Nephron progenitor cell (in vitro differentiated cells): Measurements from ENCODE around the gene SLC18A3.

ENCODE experiments used
- DNase-seq: peaks from one replicate; pipeline ENCODE4 v3.0.0; 2021
- H3K27ac Mint-ChIP-seq: 2 replicates; pipeline ENCODE4 v1.8.0; 2021; ENCODE audit warnings: mild to moderate bottlenecking, moderate library complexity, mixed read lengths
- H3K27me3 Mint-ChIP-seq: 2 replicates; pipeline ENCODE4 v1.8.0; 2021; ENCODE audit warnings: mild to moderate bottlenecking, low read depth, mixed read lengths; ENCODE audit not compliant: poor library complexity
- H3K36me3 Mint-ChIP-seq: 2 replicates; pipeline ENCODE4 v1.8.0; 2021; ENCODE audit warnings: low read depth, mixed read lengths
- H3K4me1 Mint-ChIP-seq: 2 replicates; pipeline ENCODE4 v1.8.0; 2021; ENCODE audit warnings: mixed read lengths
- H3K4me3 Mint-ChIP-seq: 2 replicates; pipeline ENCODE4 v1.8.0; 2021; ENCODE audit warnings: mild to moderate bottlenecking, moderate library complexity, mixed read lengths
- H3K9me3 Mint-ChIP-seq: 2 replicates; pipeline ENCODE4 v1.8.0; 2021; ENCODE audit warnings: mild to moderate bottlenecking, moderate library complexity, mixed read lengths
- CTCF ChIP-seq: fragments of 200-600 bp; sonication (generic); IDR thresholded peaks from 2 replicates; pipeline ENCODE4 v1.5.0; 2021; ENCODE audit warnings: antibody characterized with exemption

SLC18A3 gene

DNA sequence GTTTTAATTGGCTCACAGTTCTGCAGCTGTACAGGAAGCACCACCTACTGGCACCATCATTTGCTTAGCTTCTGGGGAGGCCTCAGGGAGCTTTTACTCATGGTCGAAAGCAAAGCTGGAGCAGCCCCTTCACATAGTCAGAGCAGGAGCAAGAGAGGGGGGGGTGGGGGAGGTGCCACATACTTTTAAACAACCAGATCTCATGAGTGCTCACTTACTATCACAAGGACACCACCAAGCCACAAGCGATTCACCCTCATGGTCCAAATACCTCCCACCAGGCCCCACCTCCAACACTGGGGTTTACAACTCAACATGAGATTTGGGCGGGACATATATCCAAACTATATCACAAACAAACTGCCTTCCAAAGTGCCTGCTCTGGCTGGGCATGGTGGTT lies 31.7 kb upstream of the SLC18A3 start:
- H3K9me3 Mint-ChIP-seq = no peaks in the 10 kb centered on the region
- no peak overlapping the region for H3K4me3 Mint-ChIP-seq
- no peak overlapping the region for H3K27ac Mint-ChIP-seq
- TF ChIP-seq CTCF = no peak
- no peak for DNase-seq
- H3K27me3 Mint-ChIP-seq = peaks cover 29% of the 10 kb centered on the region
- H3K4me1 Mint-ChIP-seq = no peaks in the 10 kb centered on the region
- H3K36me3 Mint-ChIP-seq = no peaks in the 10 kb centered on the region

DNA sequence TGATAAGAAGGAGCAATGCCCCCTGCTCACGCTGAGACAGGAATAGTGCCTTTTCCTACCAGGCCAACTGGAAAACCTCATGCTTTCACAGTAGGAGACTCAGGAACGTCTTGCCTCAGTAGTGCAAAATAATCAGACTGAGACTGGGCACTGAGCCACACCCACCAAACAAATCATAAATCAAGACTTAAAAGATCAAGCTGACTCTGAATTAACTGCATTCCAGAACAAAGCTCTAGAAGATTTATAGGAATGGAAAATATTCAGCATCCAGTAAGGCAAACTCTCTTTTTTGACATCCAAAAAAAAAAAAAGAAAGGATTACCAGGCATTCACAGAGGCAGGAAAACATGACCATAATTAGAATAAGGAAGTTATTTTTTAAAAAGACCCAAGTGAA lies 30.5 kb upstream of the SLC18A3 start:
- no peak for DNase-seq
- Mint-ChIP-seq H3K4me1 (no peaks in the 10 kb centered on the region), H3K36me3 (no peaks in the 10 kb centered on the region), H3K4me3 (no peak overlapping the region), H3K9me3 (no peaks in the 10 kb centered on the region), H3K27ac (no peak overlapping the region), H3K27me3 (peaks cover 36% of the 10 kb centered on the region)
- no peak for TF ChIP-seq CTCF

DNA sequence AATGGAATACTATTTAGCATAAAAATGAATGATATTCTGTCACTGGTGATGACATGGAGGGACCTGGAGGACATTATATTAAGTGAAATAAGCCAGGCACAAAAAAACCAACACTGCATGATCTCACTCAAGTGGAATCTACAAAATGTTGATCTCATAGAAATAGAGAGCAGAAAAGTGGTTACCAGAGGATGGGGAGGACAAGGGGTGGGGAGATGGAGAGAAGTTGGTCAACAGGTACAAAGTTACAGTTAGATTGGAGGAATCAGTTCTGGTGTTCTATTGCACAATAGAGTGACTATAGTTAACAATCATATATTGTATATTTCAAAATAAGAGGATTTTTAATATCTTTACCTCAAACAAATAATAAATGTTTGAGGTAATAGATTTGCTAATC lies 24.7 kb upstream of the SLC18A3 start:
- TF ChIP-seq CTCF = no peak
- Mint-ChIP-seq H3K4me1 (no peaks in the 10 kb centered on the region), H3K9me3 (no peaks in the 10 kb centered on the region), H3K36me3 (no peaks in the 10 kb centered on the region), H3K27ac (no peak overlapping the region), H3K27me3 (peaks cover 37% of the 10 kb centered on the region), H3K4me3 (no peak overlapping the region)
- no peak for DNase-seq

DNA sequence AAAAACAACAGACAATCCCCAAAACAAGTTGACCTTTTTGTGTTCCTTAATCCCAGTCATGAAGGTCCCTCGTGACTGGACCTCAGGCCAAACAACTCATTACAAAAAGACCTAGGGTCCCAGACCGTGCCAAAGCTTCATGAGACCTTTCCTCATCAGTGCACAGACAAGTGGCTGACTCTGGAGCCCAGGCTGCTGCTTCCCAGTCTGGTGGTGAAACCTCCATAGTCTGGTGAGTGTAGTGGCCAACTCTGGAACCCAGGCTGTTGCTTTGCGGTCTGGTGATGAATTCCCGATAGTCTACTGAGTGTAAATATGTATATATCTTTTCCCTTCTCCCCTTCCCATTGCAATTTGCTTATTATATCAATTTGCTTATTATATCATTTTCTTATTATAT lies 22.1 kb upstream of the SLC18A3 start:
- H3K27ac Mint-ChIP-seq = no peak overlapping the region
- H3K4me3 Mint-ChIP-seq = no peak overlapping the region
- DNase-seq = no peak
- no peaks in the 10 kb centered on the region for H3K9me3 Mint-ChIP-seq
- H3K36me3 Mint-ChIP-seq = no peaks in the 10 kb centered on the region
- no peaks in the 10 kb centered on the region for H3K4me1 Mint-ChIP-seq
- H3K27me3 Mint-ChIP-seq = peaks cover 34% of the 10 kb centered on the region
- TF ChIP-seq CTCF = no peak

DNA sequence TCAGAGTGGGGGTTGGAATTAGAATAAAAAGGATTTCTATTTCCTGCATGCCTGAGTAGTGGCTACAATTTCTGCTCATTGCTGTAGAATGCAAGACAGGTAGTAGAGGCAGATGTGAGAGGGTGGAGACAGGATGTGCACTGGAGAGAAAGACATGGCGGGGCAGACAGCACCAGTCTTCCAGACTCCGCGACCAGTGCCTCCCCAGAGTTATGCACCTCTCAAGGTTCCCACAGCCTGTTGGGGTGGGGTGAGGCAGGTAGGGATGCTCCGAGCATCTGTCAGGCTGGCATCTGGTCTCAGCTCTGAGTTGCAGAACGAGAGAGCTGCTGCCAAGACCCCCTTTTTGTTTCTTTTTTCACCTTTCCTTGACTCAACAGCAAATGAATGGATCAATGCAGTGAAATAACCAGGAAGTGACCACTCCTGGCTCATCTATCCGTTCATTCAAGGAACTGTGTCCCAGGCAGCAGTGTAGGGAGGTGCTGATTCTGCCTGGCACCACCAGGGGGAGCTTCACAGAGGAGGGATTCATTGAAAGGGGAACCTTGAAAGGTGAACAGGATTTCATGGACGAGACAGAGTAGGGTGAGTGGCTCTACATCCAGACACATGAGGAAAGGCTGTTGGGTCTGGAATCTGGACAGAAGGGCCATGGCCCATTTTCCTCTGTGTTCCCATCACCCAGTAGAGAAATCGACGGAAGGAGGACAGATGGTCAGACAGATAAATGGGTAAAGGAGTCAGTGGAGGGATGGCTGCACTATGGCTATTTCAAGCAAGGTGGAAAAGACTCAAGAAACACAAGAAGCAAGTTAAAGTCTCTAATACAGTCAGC lies 17.2 kb upstream of the SLC18A3 start:
- H3K36me3 Mint-ChIP-seq = no peaks in the 10 kb centered on the region
- H3K4me3 Mint-ChIP-seq = no peak overlapping the region
- H3K9me3 Mint-ChIP-seq = no peaks in the 10 kb centered on the region
- peak; percentile 77 for DNase-seq
- peaks cover 64% of the 10 kb centered on the region for H3K27me3 Mint-ChIP-seq
- H3K4me1 Mint-ChIP-seq = no peaks in the 10 kb centered on the region
- H3K27ac Mint-ChIP-seq = no peak overlapping the region
- peak; percentile 87 for TF ChIP-seq CTCF

- Mint-ChIP-seq H3K4me1 (no peaks in the 10 kb centered on the region), H3K27ac (no peak overlapping the region), H3K36me3 (no peaks in the 10 kb centered on the region), H3K9me3 (no peaks in the 10 kb centered on the region), H3K27me3 (peaks cover 64% of the 10 kb centered on the region), H3K4me3 (no peak overlapping the region)
- no peak for TF ChIP-seq CTCF
- DNase-seq = no peak
Observed at GRCh38 chr10:49593564-49593875, 16.6 kb upstream of the SLC18A3 start.
